ENCODE measurements around the gene LRRC27.

The LRRC27 gene

GRCh38 chr10:132392811-132393694, 61.1 kb downstream of the LRRC27 start:
- DNase-seq, result no peak

- DNase-seq, result no peak
These were observed 61.7 kb downstream of the LRRC27 start for GRCh38 chr10:132393695-132394181.

- DNase-seq, result no peak
These were observed 62.3 kb downstream of the LRRC27 start for GRCh38 chr10:132394201-132394811.

GRCh38 chr10:132394936-132395703, 63.1 kb downstream of the LRRC27 start:
- DNase-seq, result no peak

- DNase-seq, result no peak
These were observed 63.9 kb downstream of the LRRC27 start for GRCh38 chr10:132395704-132396493.

GRCh38 chr10:132396494-132397035, 64.6 kb downstream of the LRRC27 start:
- DNase-seq, result peak; percentile 76

- peak; percentile 71 for DNase-seq
These were observed 65.1 kb downstream of the LRRC27 start, which contains the start of gene PWWP2B for GRCh38 chr10:132397036-132397541. Gene PWWP2B (plus strand): TSS chr10:132397200. CDS start chr10:132397227, 27 bp downstream.

- DNase-seq, result no peak
These were observed 65.9 kb downstream of the LRRC27 start for GRCh38 chr10:132397671-132398565.

- no peak for DNase-seq
These were observed 66.6 kb downstream of the LRRC27 start for GRCh38 chr10:132398566-132398991.

- no peak for DNase-seq
These were observed 67.4 kb downstream of the LRRC27 start for GRCh38 chr10:132399117-132400035.

GRCh38 chr10:132400041-132400546, 68.1 kb downstream of the LRRC27 start:
- no peak for DNase-seq

- DNase-seq, result no peak
These were observed 68.7 kb downstream of the LRRC27 start for GRCh38 chr10:132400547-132401151.

GRCh38 chr10:132401401-132402118, 69.6 kb downstream of the LRRC27 start:
- DNase-seq, result no peak

- DNase-seq, result no peak
These were observed 70.8 kb downstream of the LRRC27 start for GRCh38 chr10:132402781-132403241.

GRCh38 chr10:132403511-132404168, 71.6 kb downstream of the LRRC27 start:
- DNase-seq, result no peak

GRCh38 chr10:132404169-132404880, 72.3 kb downstream of the LRRC27 start:
- DNase-seq, result no peak
